MM.1S (cell line): ENCODE results near the gene LRRC27.

Source experiments
- DNase-seq: peaks from one replicate; pipeline ENCODE4 v3.0.0-alpha.2; 2015
- H2AFZ ChIP-seq: fragments of 300-600 bp; sonication (generic); 2 replicates; pipeline ENCODE4 v1.6.0; 2016; ENCODE audit warnings: antibody characterized with exemption, low read length
- H3F3A ChIP-seq: fragments of 300-600 bp; sonication (generic); 2 replicates; pipeline ENCODE4 v1.6.1; 2016; ENCODE audit warnings: mild to moderate bottlenecking, antibody characterized with exemption, low read length, moderate library complexity, mixed read lengths; ENCODE audit not compliant: insufficient read depth
- H3K27ac ChIP-seq: fragments of 300-600 bp; sonication (generic); 2 replicates; pipeline ENCODE4 v1.5.1; 2016; ENCODE audit warnings: mild to moderate bottlenecking, low read length
- H3K27me3 ChIP-seq: fragments of 300-600 bp; sonication (generic); replicated peaks from 2 replicates; pipeline ENCODE4 v1.6.0; 2016; ENCODE audit warnings: low read length; ENCODE audit not compliant: insufficient read depth
- H3K36me3 ChIP-seq: fragments of 300-600 bp; sonication (generic); replicated peaks from 2 replicates; pipeline ENCODE4 v1.6.1; 2016; ENCODE audit warnings: mild to moderate bottlenecking, low read length, mixed read lengths; ENCODE audit not compliant: insufficient read depth
- H3K4me1 ChIP-seq: fragments of 300-600 bp; sonication (generic); 2 replicates; pipeline ENCODE4 v1.6.1; 2016; ENCODE audit warnings: low read length, mixed read lengths
- H3K4me2 ChIP-seq: fragments of 300-600 bp; sonication (generic); 2 replicates; pipeline ENCODE4 v1.6.0; 2016; ENCODE audit warnings: low read depth, low read length
- H3K4me3 ChIP-seq: fragments of 300-600 bp; sonication (generic); 2 replicates; pipeline ENCODE4 v1.5.1; 2016; ENCODE audit warnings: low read length, mixed read lengths
- H3K79me2 ChIP-seq: fragments of 300-600 bp; sonication (generic); 2 replicates; pipeline ENCODE4 v1.6.1; 2016; ENCODE audit warnings: mixed run types, low read length, mixed read lengths
- H3K9ac ChIP-seq: fragments of 300-600 bp; sonication (generic); 2 replicates; pipeline ENCODE4 v1.6.1; 2016; ENCODE audit warnings: low read length, mixed read lengths
- H3K9me2 ChIP-seq: fragments of 300-600 bp; sonication (generic); replicated peaks from 2 replicates; pipeline ENCODE4 v1.6.1; 2016; ENCODE audit warnings: mild to moderate bottlenecking, low read length, mixed read lengths; ENCODE audit not compliant: insufficient read depth
- H3K9me3 ChIP-seq: fragments of 300-600 bp; sonication (generic); replicated peaks from 2 replicates; pipeline ENCODE4 v1.6.1; 2016; ENCODE audit warnings: mild to moderate bottlenecking, low read length, mixed read lengths; ENCODE audit not compliant: insufficient read depth
- H4K20me1 ChIP-seq: fragments of 300-600 bp; sonication (generic); 2 replicates; pipeline ENCODE4 v1.6.1; 2016; ENCODE audit warnings: mild to moderate bottlenecking, low read length, moderate library complexity, mixed read lengths; ENCODE audit not compliant: insufficient read depth
- EZH2 ChIP-seq: fragments of 300-600 bp; sonication (generic); optimal IDR thresholded peaks from 2 replicates; pipeline ENCODE3; 2017; ENCODE audit warnings: low read depth, mild to moderate bottlenecking, antibody characterized with exemption, low read length, mixed read lengths
- EZH2phosphoT487 ChIP-seq: fragments of 300-600 bp; sonication (generic); IDR thresholded peaks from 2 replicates; pipeline ENCODE4 v1.6.1; 2018; ENCODE audit warnings: antibody characterized with exemption, low read length
- TF ChIP-seq, protein P1 (sequence below): fragments of 300-600 bp; sonication (generic); IDR thresholded peaks from 2 replicates; pipeline ENCODE4 v1.5.1; 2016; ENCODE audit warnings: antibody characterized with exemption, low read length, mixed read lengths

LRRC27 gene

DNA sequence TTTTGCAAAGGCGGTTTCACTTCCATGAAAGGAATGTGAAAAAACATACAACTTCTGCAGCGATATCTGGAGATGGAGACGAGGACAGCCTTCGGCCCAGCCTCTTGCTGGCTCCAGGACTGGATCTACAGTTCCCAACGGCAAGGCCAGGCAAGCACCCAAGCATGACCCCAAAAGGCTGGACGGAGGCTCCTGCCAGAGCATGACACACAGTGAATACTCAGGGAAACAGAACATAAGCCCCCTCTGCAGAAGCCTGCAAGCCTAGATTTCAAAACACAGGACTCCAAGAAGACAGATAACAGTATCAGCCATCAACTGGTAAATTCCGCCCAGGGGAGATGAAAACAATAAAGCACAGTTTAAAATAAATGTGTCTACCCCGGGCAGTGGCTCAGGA is 3.3 kb upstream of the LRRC27 start:
- Histone ChIP-seq H3K9me3 (no peaks in the 10 kb centered on the region), H3K9me2 (no peaks in the 10 kb centered on the region), H3K79me2 (peaks cover 29% of the 10 kb centered on the region), H3K4me3 (no peak overlapping the region), H3K9ac (no peak overlapping the region), H3F3A (peaks cover 4% of the 10 kb centered on the region), H3K36me3 (no peaks in the 10 kb centered on the region), H2AFZ (no peak overlapping the region), H3K4me1 (peaks cover 6% of the 10 kb centered on the region; the same call in 1 of the 2 replicates), H3K27ac (no peak overlapping the region), H3K4me2 (no peak overlapping the region), H3K27me3 (no peaks in the 10 kb centered on the region), H4K20me1 (no peaks in the 10 kb centered on the region)
- TF ChIP-seq EZH2phosphoT487 = no peak
- TF ChIP-seq, protein P1, sequence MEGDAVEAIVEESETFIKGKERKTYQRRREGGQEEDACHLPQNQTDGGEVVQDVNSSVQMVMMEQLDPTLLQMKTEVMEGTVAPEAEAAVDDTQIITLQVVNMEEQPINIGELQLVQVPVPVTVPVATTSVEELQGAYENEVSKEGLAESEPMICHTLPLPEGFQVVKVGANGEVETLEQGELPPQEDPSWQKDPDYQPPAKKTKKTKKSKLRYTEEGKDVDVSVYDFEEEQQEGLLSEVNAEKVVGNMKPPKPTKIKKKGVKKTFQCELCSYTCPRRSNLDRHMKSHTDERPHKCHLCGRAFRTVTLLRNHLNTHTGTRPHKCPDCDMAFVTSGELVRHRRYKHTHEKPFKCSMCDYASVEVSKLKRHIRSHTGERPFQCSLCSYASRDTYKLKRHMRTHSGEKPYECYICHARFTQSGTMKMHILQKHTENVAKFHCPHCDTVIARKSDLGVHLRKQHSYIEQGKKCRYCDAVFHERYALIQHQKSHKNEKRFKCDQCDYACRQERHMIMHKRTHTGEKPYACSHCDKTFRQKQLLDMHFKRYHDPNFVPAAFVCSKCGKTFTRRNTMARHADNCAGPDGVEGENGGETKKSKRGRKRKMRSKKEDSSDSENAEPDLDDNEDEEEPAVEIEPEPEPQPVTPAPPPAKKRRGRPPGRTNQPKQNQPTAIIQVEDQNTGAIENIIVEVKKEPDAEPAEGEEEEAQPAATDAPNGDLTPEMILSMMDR = no peak
- TF ChIP-seq EZH2 = no peak
- no peak for DNase-seq

DNA sequence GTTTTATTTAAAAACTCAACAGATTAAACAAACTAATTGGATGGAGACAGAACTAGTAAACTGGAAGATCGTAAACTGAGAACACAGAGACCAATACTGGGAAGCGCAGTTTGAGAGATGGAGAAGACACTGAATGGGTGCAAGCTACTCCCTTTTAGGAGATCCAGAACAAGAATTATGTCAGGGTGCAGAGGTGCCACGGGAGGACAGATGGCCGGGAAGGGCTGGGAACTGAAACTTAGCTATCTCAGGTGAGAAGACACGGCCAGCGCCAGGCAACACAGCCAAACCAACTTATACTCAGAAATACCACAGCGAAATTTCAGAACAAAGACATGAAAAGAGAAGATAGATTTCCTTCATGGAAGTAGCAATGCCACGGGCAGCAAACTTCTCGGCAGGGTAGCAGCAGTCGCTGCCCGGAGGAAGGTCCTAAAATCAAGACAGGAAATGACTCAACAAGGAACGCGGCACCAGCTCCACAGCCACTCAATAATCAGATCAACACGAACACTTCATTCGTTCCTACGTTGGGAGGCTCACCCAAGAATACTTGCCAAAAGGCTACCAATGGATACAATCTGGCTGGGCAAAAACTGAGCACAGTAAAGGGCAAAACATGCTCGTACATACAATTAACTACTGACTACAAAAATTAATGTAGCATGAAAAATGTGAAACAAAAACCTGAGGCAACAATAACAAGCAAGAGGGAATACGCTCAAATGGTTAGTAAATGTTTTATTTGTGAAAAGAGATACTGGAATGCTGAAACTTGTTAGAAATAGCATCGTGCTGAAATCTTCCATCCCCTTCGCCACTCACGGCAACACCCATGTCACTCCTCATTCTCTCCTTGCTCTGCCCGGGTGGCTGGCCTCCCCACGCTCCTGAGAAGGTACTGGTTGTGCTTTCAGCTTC is 2.2 kb upstream of the LRRC27 start:
- no peaks in the 10 kb centered on the region for H3K9me2 ChIP-seq
- peaks cover 29% of the 10 kb centered on the region for H3K79me2 ChIP-seq

DNA sequence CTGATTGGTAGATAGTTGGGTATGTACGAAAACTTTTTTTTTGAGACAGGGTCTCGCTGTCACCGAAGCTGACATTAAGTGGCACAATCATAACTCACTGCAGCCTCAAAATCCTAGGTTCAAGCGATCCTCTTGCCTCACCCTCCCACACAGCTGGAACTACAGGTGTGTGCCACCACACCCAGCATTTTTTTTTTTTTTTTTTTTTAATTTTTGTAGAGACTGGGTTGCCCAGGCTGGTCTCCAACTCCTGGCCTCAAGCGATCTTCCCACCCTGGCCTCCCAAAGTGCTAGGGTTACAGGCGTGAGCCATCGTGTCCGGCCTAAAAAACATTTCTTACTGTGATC is 1.5 kb upstream of the LRRC27 start:
- peaks cover 29% of the 10 kb centered on the region for H3K79me2 ChIP-seq

More for the DNA sequence above, 2.2 kb upstream of the LRRC27 start:
- H3K4me2 ChIP-seq = peak overlapping the region; percentile 91; the same call in 1 of the 2 replicates
- peaks cover 6% of the 10 kb centered on the region; the same call in 1 of the 2 replicates for H3K4me1 ChIP-seq
- no peaks in the 10 kb centered on the region for H3K36me3 ChIP-seq
- no peaks in the 10 kb centered on the region for H3K27me3 ChIP-seq
- H3K9me3 ChIP-seq = no peaks in the 10 kb centered on the region
- H3K9ac ChIP-seq = no peak overlapping the region
- no peaks in the 10 kb centered on the region for H4K20me1 ChIP-seq
- TF ChIP-seq, protein P1 = no peak
- TF ChIP-seq EZH2 (no peak), EZH2phosphoT487 (no peak)
- H3F3A ChIP-seq = peaks cover 4% of the 10 kb centered on the region
- peak overlapping the region; percentile 100; the same call in 1 of the 2 replicates for H3K4me3 ChIP-seq
- no peak overlapping the region for H2AFZ ChIP-seq
- H3K27ac ChIP-seq = peak overlapping the region; percentile 37; the same call in 1 of the 2 replicates
- peak; percentile 28 for DNase-seq

More for the DNA sequence above, 1.5 kb upstream of the LRRC27 start:
- Histone ChIP-seq H3K9me3 (no peaks in the 10 kb centered on the region), H4K20me1 (no peaks in the 10 kb centered on the region), H3F3A (peaks cover 4% of the 10 kb centered on the region), H3K9me2 (no peaks in the 10 kb centered on the region), H3K4me2 (peak overlapping the region; percentile 91; the same call in 1 of the 2 replicates), H3K27ac (no peak overlapping the region; the same call in 1 of the 2 replicates), H3K27me3 (no peaks in the 10 kb centered on the region), H3K4me1 (peaks cover 6% of the 10 kb centered on the region; the same call in 1 of the 2 replicates), H2AFZ (no peak overlapping the region), H3K4me3 (peak overlapping the region; percentile 100; the same call in 1 of the 2 replicates), H3K36me3 (no peaks in the 10 kb centered on the region), H3K9ac (no peak overlapping the region)
- TF ChIP-seq EZH2 (no peak), EZH2phosphoT487 (no peak)
- TF ChIP-seq, protein P1 = no peak
- DNase-seq = no peak
